Stimulated activated naive B cell treated with anti-CD40 and anti-IgM and Interleukin-4, amounts not matched to agents 10 μg/mL and 1 μg/mL and 100 μg/mL, for 72 hours (primary cell): ENCODE results near the gene NADSYN1.
A peak's percentile ranks its signal among the peaks of the same experiment; 100 is the strongest.

Experiments used
- ATAC-seq, 2 donors: fragments of 150-1000 bp; cut with Tn5 transposase; replicated peaks; 2 replicates each; pipeline ENCODE4 v1.10.0; 2021; ENCODE audit warnings: moderate library complexity in 1 of 2
- DNase-seq: peaks from one replicate; pipeline ENCODE4 v3.0.0; 2021
- H3K27ac Mint-ChIP-seq: one replicate; pipeline ENCODE4 v1.8.0; 2022; ENCODE audit warnings: mild to moderate bottlenecking, mixed read lengths
- H3K27me3 Mint-ChIP-seq, 2 donors: one replicate each; pipeline ENCODE4 v1.8.0; 2022; ENCODE audit warnings: mixed read lengths in 2 of 2
- H3K36me3 Mint-ChIP-seq, 2 donors: one replicate each; pipeline ENCODE4 v1.8.0; 2022; ENCODE audit warnings: mixed read lengths in 2 of 2, mild to moderate bottlenecking in 1 of 2
- H3K4me1 Mint-ChIP-seq, 2 donors: one replicate each; pipeline ENCODE4 v1.8.0; 2022; ENCODE audit warnings: mixed read lengths in 2 of 2, mild to moderate bottlenecking in 1 of 2
- H3K4me3 Mint-ChIP-seq, 2 donors: one replicate each; pipeline ENCODE4 v1.8.0; 2022; ENCODE audit warnings: mild to moderate bottlenecking in 2 of 2, mixed read lengths in 2 of 2, moderate library complexity in 1 of 2
- H3K9me3 Mint-ChIP-seq, 2 donors: one replicate each; pipeline ENCODE4 v1.8.0; 2022; ENCODE audit warnings: mixed read lengths in 2 of 2, mild to moderate bottlenecking in 1 of 2

The NADSYN1 gene

DNA sequence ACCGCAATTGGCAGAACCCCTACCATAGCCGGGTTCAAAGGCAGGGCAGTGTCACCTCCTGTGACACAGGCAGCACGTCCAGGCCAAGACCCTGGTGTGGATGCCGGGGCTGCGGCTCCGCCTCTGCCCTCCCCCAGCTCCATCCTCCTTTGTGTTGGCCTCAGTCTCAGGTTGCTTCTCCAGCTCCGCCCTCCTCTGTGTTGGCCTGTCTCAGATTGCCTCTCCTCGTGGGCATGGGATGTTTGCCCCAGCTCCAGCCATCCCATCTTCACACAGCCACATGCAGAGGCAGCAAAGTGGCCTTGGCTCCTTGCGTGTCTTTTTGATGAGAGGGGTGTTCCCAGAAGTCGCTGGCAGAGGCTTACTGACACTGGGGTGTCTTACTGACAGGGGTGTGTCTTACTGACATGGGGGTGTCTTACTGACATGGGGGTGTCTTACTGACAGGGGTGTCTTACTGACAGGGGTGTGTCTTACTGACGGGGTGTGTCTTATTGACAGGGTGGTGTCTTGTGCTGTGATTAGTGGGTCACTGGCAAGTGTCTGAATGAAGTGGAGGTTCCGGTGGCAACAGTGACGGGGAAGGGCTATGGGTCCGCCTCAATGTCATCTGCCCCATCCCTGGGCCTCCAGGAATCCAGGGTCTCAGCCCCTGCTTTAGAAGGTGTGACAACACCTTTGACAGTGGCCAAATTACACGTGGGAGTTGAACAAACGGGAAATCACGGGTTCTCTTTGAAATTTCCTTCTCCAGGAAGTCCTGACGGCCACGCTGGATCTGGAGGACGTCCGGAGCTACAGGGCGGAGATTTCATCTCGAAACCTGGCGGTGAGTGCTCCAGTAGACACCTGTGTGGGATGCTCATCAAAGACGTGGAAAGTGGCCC lies 24.9 kb downstream of the NADSYN1 start:
- Mint-ChIP-seq H3K4me1 (peaks cover 1 to 3% of the 10 kb centered on the region in 2 donors), H3K27ac (no peak overlapping the region), H3K4me3 (no peak overlapping the region), H3K36me3 (peaks cover 53 to 73% of the 10 kb centered on the region in 2 donors), H3K27me3 (no peaks in the 10 kb centered on the region), H3K9me3 (no peaks in the 10 kb centered on the region)
- DNase-seq: no peak
- no peak for ATAC-seq

DNA sequence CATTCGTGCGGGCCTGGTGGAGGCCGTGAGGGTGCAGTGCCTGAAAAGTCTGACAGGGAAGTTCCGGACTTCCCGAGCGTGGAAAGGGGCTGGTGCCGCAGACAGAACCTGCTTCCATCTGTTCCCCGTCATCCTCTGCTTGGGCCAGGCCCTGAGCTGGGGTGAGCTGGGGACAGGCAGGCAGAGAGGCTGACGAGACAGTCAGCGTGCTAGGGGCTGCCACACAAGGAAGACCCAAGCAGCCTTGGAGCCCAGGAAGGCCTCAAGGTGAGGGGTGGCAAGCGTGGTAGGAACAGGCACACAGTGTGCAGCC lies 25.5 kb downstream of the NADSYN1 start:
- H3K36me3 Mint-ChIP-seq: peaks cover 56 to 73% of the 10 kb centered on the region in 2 donors

DNA sequence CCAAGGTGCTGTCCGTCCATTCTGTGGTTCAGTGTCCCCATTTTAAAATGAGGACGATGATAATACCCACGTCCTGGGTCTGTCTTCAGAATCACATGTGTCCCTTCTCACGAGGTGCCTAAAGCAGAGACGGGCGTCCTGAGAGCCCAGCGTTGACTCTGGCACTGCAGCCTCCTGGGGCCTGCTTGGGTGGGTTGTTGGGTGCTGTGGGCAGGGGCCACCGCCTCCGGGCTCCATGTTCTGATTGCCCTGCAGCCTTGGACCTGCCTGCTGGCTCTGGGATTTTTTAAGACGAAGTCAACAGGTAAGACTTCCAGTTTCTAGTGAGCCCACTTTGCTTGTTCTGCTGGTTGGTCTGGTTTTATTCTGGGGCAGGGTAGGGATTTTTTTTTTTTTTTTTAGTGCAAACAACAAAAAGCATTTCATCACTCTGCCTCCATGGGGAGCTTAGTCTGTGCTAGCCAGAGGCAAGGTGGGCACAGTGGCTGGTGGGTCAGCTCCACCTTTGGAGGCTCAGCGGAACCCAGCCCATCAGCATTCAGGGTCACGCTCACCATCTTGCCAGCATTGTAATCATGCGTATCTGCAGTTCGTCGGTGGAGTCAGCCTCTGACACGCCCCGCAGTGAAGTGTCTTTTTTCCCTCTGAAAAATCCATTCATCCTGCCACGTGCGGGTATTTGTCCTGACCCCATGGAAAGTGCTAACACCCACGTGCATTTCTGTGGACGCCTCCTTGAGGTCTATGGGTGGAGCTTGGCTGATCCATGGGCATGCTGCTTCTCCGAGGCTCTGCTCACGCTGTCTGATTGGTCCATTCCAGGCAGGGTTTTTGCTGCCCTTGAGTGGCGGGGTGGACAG lies 28.3 kb downstream of the NADSYN1 start:
- H3K27ac Mint-ChIP-seq: no peak overlapping the region

More for the DNA sequence above, 25.5 kb downstream of the NADSYN1 start:
- Mint-ChIP-seq H3K9me3 (no peaks in the 10 kb centered on the region), H3K4me1 (no peaks in the 10 kb centered on the region), H3K27ac (no peak overlapping the region), H3K27me3 (no peaks in the 10 kb centered on the region), H3K4me3 (no peak overlapping the region)
- DNase-seq (no peak), ATAC-seq (no peak)

DNA sequence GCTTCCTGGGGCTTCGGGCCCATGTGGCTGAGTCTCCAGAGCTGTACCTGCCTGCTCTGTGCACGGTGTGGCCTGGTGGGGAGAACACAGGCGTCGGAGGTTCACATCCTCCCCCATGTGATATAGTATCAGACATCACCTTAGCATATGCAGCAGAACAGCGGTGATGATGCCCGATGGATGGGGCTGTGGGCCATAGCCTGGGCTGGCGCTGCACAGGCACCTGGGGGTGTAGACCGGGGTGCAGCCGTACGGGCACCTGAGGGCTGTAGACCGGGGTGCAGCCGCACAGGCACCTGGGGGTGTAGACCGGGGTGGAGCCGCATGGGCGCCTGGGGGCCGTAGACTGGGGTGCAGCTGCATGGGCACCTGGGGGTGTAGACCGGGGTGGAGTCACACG lies 29.2 kb downstream of the NADSYN1 start:
- H3K4me1 Mint-ChIP-seq: peaks cover 0 to 2% of the 10 kb centered on the region in 2 donors
- ATAC-seq (no peak), DNase-seq (no peak)
- no peak overlapping the region for H3K4me3 Mint-ChIP-seq
- peaks cover 63 to 83% of the 10 kb centered on the region in 2 donors for H3K36me3 Mint-ChIP-seq
- no peaks in the 10 kb centered on the region for H3K9me3 Mint-ChIP-seq
- no peaks in the 10 kb centered on the region for H3K27me3 Mint-ChIP-seq
- H3K27ac Mint-ChIP-seq: no peak overlapping the region

More for the DNA sequence above, 28.3 kb downstream of the NADSYN1 start:
- no peak for DNase-seq
- H3K27me3 Mint-ChIP-seq: no peaks in the 10 kb centered on the region
- peaks cover 64 to 83% of the 10 kb centered on the region in 2 donors for H3K36me3 Mint-ChIP-seq
- H3K9me3 Mint-ChIP-seq: no peaks in the 10 kb centered on the region
- peaks cover 0 to under 1% of the 10 kb centered on the region in 2 donors for H3K4me1 Mint-ChIP-seq
- no peak for ATAC-seq
- no peak overlapping the region for H3K4me3 Mint-ChIP-seq

DNA sequence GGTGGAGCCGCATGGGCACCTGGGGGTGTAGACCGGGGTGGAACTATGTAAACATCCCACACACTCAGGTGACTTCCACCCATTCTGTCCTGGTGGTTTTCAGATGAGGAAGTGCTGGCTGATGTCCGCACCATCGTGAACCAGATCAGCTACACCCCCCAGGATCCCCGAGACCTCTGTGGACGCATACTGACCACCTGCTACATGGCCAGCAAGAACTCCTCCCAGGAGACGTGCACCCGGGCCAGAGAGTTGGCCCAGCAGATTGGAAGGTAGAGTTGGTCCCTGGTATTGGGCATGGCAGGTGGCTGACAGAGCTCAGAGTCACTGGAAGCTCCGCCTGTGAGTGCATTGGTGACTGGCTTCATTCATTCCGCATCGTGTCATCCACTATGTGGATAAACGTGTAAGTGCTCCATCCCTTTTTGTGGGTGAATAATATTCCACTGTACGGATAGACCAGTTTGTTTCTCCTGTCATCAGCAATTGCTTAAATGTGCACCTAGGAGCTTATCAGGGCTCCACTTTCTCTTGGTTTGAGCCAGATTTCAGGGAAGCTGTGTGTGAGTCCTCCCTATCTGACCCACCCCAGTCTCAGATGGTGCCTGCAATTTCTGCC lies 29.9 kb downstream of the NADSYN1 start:
- peaks cover 59 to 81% of the 10 kb centered on the region in 2 donors for H3K36me3 Mint-ChIP-seq
- no peak for ATAC-seq
- no peak overlapping the region for H3K27ac Mint-ChIP-seq
- no peak overlapping the region for H3K4me3 Mint-ChIP-seq
- H3K9me3 Mint-ChIP-seq: no peaks in the 10 kb centered on the region
- peaks cover 0 to 2% of the 10 kb centered on the region in 2 donors for H3K4me1 Mint-ChIP-seq
- no peaks in the 10 kb centered on the region for H3K27me3 Mint-ChIP-seq
- no peak for DNase-seq

DNA sequence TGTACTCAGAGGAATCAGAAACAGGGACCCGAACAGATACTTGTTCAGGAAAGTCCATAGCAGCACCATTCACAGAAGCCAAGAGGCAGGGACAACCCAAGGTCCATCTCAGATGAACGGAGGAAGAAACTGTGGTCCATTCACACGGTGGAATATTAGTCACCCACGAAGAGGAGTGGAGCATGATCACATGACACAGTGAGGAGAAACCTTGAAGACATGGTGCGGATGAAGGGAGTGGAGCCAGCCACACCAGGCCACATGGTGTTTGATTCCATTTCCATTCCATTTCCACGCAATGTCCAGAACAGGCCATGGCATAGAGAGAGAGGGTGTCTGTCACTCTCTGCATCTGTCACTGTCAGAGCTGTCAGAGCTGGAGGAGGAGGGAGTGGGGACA lies 30.7 kb downstream of the NADSYN1 start:
- ATAC-seq (no peak), DNase-seq (no peak)
- Mint-ChIP-seq H3K4me1 (peaks cover 7% of the 10 kb centered on the region in 2 donors), H3K27ac (no peak overlapping the region), H3K4me3 (no peak overlapping the region), H3K27me3 (no peaks in the 10 kb centered on the region), H3K9me3 (no peaks in the 10 kb centered on the region), H3K36me3 (peaks cover 61 to 82% of the 10 kb centered on the region in 2 donors)

DNA sequence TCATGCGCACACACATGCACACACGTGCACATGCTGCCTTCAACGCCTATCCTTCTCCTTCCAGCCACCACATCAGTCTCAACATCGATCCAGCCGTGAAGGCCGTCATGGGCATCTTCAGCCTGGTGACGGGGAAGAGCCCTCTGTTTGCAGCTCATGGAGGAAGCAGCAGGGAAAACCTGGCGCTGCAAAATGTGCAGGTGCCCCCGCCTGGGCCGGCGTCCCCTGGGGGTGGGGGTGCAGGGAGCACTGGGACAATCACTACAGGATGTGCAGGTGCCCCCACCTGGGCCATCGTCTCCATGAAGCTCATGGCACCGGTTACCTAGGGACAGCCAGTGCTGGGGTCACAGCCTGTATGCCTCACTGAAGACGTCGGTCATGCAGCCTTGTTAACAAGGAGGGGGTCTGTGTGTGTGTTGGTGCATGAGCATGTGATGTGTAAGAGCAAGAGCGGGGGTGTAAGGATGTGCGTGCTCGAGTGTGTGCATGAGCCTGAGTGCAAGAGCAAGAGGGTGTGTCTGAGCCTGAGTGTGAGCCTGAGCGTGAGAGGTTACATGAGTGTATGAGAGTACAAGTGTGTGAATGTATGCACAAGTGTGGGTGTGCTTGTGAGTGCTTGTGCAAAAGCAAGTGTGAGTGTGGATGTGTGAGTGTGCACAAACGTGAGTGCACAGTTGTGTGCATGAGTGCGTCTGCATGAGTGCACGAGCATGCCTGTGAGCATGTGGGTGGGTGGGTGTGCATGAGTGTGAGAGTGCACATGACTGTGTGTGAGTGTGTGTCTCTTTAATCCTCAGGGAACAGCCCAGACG lies 31.5 kb downstream of the NADSYN1 start:
- no peak for DNase-seq
- Mint-ChIP-seq H3K9me3 (no peaks in the 10 kb centered on the region), H3K4me1 (peaks cover 14 to 15% of the 10 kb centered on the region in 2 donors), H3K27me3 (no peaks in the 10 kb centered on the region), H3K4me3 (no peak overlapping the region), H3K27ac (no peak overlapping the region), H3K36me3 (peaks cover 66 to 87% of the 10 kb centered on the region in 2 donors)
- no peak for ATAC-seq

DNA sequence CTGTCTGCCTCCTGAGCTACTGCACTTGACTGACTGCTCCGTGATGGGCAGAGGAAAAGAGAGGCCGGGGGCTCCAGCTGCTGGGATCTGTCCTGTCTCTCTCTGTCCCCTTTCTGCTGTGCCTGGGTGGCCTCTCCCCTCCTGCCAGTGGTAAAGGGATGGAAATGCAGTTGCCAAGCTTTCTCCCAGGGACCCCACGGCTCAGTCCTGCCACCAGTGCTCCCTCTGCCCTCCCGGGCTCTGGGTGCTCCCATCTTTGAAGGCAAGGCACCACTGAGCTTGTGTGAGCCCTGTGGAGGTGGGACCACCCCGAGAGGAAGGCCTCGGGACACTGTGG lies 32.0 kb downstream of the NADSYN1 start:
- H3K4me1 Mint-ChIP-seq: peaks cover 16 to 17% of the 10 kb centered on the region in 2 donors
- no peak overlapping the region for H3K27ac Mint-ChIP-seq
- H3K27me3 Mint-ChIP-seq: no peaks in the 10 kb centered on the region
- H3K9me3 Mint-ChIP-seq: no peaks in the 10 kb centered on the region
- H3K4me3 Mint-ChIP-seq: no peak overlapping the region
- no peak for DNase-seq
- H3K36me3 Mint-ChIP-seq: peaks cover 64 to 86% of the 10 kb centered on the region in 2 donors
- ATAC-seq: no peak

DNA sequence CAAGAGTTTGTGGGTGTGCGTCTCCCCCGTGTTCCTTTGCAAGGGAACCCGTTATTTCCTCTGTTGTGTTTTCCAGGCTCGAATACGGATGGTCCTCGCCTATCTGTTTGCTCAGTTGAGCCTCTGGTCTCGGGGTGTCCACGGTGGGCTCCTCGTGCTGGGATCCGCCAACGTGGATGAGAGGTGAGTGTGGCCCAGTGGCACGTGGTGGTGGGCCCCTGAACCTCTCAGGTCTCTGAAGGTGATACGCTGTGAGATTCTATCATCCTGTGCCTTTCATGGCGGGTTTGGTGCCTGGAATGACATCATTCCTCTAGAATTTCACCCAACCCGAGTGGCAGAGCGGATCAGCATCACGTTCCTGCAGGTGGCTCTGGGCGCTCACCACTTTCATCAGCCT lies 32.5 kb downstream of the NADSYN1 start:
- DNase-seq (no peak), ATAC-seq (no peak)
- no peaks in the 10 kb centered on the region for H3K9me3 Mint-ChIP-seq
- no peak overlapping the region for H3K27ac Mint-ChIP-seq
- peaks cover 67 to 88% of the 10 kb centered on the region in 2 donors for H3K36me3 Mint-ChIP-seq
- H3K4me1 Mint-ChIP-seq: peaks cover 16 to 17% of the 10 kb centered on the region in 2 donors
- H3K27me3 Mint-ChIP-seq: no peaks in the 10 kb centered on the region
- H3K4me3 Mint-ChIP-seq: no peak overlapping the region

DNA sequence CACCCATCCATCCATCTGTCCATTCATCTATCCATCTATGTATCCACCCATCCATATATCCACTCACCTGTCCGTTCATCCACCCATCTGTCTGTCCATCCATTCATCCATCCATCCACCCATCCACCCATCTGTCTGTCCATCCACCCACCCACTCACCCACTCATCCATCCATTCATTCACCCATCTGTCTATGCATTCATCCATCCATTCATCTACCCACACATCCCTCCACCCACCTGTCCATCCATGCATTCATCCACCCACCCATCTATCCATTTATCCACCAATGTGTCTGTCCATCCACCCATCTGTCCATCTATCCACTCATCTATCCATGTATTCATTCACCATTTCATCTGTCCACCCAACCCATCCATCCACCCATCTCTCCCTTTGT lies 33.3 kb downstream of the NADSYN1 start:
- Mint-ChIP-seq H3K36me3 (peaks cover 70 to 88% of the 10 kb centered on the region in 2 donors), H3K4me1 (peaks cover 16 to 17% of the 10 kb centered on the region in 2 donors), H3K27ac (no peak overlapping the region), H3K27me3 (no peaks in the 10 kb centered on the region), H3K9me3 (no peaks in the 10 kb centered on the region), H3K4me3 (no peak overlapping the region)
- no peak for ATAC-seq
- DNase-seq: no peak

DNA sequence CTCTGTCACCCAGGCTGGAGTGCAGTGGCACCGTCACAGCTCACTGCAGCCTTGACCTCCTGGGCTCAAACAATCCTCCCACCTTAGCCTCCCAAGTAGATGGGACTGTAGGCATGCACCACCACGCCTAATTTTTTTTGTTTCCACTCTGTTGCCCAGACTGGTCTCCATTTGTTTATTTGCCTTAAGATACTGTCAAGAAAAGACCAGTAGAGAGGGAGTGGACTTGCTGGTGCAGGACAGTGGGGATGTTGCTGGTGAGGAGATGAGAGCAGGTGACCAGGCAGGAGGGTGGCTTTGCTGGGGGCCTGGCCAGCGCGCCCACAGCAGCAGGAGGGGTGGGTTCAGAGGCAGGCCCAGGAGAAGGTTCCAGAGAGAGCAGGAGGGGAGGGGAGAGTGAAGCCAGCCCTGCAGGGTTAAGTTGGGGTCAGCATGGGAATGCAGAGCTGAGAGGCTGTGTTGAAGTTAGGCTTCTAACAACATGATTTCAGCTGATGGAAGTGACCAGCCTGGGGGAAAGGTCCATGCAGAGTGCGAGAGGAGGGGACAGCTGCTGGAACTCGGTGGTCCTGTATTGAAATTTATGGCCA lies 35.8 kb downstream of the NADSYN1 start:
- ATAC-seq (peak in 1 of 2 donors; percentile 15), DNase-seq (no peak)
- no peaks in the 10 kb centered on the region for H3K27me3 Mint-ChIP-seq
- peaks cover 68 to 86% of the 10 kb centered on the region in 2 donors for H3K36me3 Mint-ChIP-seq
- H3K9me3 Mint-ChIP-seq: no peaks in the 10 kb centered on the region
- H3K4me3 Mint-ChIP-seq: no peak overlapping the region
- peak overlapping the region; percentile 83 for H3K27ac Mint-ChIP-seq
- H3K4me1 Mint-ChIP-seq: peaks cover 17 to 18% of the 10 kb centered on the region in 2 donors

DNA sequence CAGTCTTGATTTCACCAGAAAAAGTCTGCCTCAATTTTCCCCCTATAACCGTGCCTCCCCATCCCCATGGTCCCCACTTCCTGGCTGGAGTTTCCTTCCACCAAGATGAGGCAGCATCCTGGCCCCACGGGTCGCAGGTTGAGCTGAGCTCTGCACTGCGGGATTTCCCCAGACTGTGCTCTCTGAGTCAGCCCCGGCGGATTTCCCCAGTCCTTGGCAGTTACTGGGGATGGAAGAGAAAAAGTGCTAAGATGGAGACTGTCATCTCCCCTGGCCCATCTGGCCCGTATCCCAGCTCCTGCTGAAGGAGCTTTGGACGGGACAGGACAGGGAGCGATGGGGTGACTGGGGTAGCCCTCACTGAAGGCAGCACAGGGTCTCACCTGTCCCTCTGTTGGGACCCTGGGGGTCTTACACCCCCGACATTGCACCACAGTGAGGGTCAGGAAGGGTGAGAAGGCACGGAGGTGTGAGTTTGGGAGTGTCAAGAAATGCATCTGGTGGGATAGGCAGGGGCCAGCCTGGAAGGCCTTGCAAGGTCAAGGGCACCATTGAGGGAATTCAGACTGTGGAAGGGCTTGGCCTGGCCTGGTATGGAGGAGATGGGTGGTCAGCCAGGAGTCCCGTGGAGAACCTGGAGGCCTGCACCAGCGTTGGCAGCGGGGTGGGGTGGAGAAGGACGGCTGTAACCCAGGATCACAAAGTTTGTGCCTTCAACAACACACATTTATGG lies 36.5 kb downstream of the NADSYN1 start:
- Mint-ChIP-seq H3K36me3 (peaks cover 66 to 85% of the 10 kb centered on the region in 2 donors), H3K4me1 (peaks cover 17 to 18% of the 10 kb centered on the region in 2 donors), H3K27ac (peak overlapping the region; percentile 86), H3K4me3 (no peak overlapping the region), H3K9me3 (no peaks in the 10 kb centered on the region), H3K27me3 (no peaks in the 10 kb centered on the region)
- ATAC-seq (peak; percentile 79 to 97), DNase-seq (peak; percentile 49)
